Peyer's patch (tissue), 4 donors: ENCODE data around the gene SMTNL2. TPM values are rescaled to one million over a fixed set of nuclear protein-coding genes. Genes with fewer than 3 reads are reported as not detected.
"Not testable (repeated sequence)": the region's sequence is repeated elsewhere in the genome, so short reads cannot be mapped to it uniquely, and the experiment has no call there.

Source experiments
- DNase-seq, 3 donors: peaks; one replicate each; pipeline ENCODE4 v3.0.0-alpha.2; 2017 to 2019
- H3K27ac ChIP-seq, 4 donors: fragments of 200-600 bp; sonication (generic); one replicate each; pipeline ENCODE4 v1.5.1; 2016 to 2019
- H3K27me3 ChIP-seq, 2 donors: fragments of 200-600 bp; sonication (generic); one replicate each; pipeline ENCODE4 v1.5.1; 2019
- H3K36me3 ChIP-seq, 3 donors: fragments of 200-600 bp; sonication (generic); one replicate each; pipeline ENCODE4 v1.5.1; 2016 to 2019
- H3K4me1 ChIP-seq, 4 donors: fragments of 200-600 bp; sonication (generic); one replicate each; pipeline ENCODE4 v1.5.1; 2016 to 2019
- H3K4me3 ChIP-seq, 4 donors: fragments of 200-600 bp; sonication (generic); 1 replicate in 3 of 4; 2 replicates in 1 of 4; pipeline ENCODE4 v1.5.1; 2016 to 2019; ENCODE audit warnings: mild to moderate bottlenecking in 1 of 4
- H3K9me3 ChIP-seq, 4 donors: fragments of 200-600 bp; sonication (generic); one replicate each; pipeline ENCODE4 v1.5.1; 2016 to 2019; ENCODE audit warnings: mild to moderate bottlenecking in 1 of 4
- POLR2A ChIP-seq, 2 donors: fragments of 450-650 bp; IDR thresholded peaks; one replicate each; pipeline ENCODE4 v1.5.1; 2017; ENCODE audit warnings: antibody characterized with exemption in 2 of 2, mild to moderate bottlenecking in 2 of 2, moderate library complexity in 2 of 2
- total RNA-seq, 4 donors: library from RNA; depleted of rRNA; stranded (reverse); fragments of >200 nt; gene quantifications; one replicate each; pipeline ENCODE4 v1.1.0, GENCODE V29; 2016
- TF ChIP-seq, protein P1 (sequence below), 6 experiments: fragments of 450-650 bp in 4 of 6; fragments of 200-600 bp in 2 of 6; sonication (generic) in 1 of 6; IDR thresholded peaks; one replicate each; pipeline ENCODE4 v1.5.1; 2017 to 2019; ENCODE audit warnings: antibody characterized with exemption in 6 of 6, mild to moderate bottlenecking in 3 of 6, moderate library complexity in 1 of 6

SMTNL2 gene
- total RNA-seq, 4 donors from 2014 or later: 1.2 TPM; not detected in 3

DNA sequence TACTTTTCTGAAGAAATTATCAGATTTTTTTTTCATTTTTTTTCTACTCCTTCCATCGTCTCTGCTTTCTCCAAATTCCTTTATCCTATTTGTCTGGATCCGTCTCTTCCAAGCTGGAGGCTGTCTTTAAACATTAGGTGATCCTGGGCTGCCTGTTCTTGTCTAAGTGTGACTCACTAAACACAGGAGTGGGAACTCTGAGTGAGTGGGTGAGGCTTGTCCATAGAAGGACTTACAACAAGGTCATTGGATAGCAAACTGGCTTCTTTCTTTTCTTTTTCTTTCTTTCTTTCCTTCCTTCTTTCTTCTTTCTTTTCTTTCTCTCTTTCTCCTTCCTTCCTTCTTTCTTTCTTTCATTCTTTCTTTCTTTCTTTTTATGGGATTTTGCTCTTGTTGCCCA, 38.9 kb downstream of the SMTNL2 start:
- TF ChIP-seq POLR2A (IDR thresholded peaks at IDR 0.05): no peak
- TF ChIP-seq, protein P1, sequence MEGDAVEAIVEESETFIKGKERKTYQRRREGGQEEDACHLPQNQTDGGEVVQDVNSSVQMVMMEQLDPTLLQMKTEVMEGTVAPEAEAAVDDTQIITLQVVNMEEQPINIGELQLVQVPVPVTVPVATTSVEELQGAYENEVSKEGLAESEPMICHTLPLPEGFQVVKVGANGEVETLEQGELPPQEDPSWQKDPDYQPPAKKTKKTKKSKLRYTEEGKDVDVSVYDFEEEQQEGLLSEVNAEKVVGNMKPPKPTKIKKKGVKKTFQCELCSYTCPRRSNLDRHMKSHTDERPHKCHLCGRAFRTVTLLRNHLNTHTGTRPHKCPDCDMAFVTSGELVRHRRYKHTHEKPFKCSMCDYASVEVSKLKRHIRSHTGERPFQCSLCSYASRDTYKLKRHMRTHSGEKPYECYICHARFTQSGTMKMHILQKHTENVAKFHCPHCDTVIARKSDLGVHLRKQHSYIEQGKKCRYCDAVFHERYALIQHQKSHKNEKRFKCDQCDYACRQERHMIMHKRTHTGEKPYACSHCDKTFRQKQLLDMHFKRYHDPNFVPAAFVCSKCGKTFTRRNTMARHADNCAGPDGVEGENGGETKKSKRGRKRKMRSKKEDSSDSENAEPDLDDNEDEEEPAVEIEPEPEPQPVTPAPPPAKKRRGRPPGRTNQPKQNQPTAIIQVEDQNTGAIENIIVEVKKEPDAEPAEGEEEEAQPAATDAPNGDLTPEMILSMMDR (IDR thresholded peaks at IDR 0.05): no peak

DNA sequence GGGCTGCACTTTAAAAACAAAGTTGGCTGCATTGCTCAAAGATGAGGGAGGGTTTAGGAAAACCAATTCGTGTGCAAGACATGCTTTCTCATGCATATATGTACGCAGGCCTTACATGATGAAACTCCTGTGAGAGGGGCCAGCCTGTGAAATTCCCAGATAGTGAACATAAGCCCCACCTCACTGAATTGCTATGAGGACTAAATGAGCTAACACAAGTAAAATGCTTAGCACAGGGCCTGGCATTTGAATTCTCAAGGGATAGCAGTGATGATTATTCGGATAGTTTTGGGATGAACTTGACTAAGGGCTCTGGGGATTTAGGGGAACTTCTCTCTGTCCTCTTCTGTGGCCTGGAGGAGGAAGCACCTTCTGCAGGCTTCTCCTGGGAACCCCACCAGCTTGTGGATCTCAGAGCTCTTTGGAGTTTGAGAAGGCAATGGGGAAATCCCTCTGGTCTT, 40.2 kb downstream of the SMTNL2 start:
- not testable (repeated sequence) for H3K27ac ChIP-seq, H3K27me3 ChIP-seq, H3K4me1 ChIP-seq, DNase-seq, H3K4me3 ChIP-seq, H3K36me3 ChIP-seq, H3K9me3 ChIP-seq

More for the DNA sequence above, 38.9 kb downstream of the SMTNL2 start:
- DNase-seq: no peak
- H3K4me3 ChIP-seq: no peak overlapping the region
- H3K9me3 ChIP-seq: no peaks in the 10 kb centered on the region
- no peaks in the 10 kb centered on the region for H3K4me1 ChIP-seq
- no peaks in the 10 kb centered on the region for H3K36me3 ChIP-seq
- H3K27me3 ChIP-seq: no peaks in the 10 kb centered on the region
- no peak overlapping the region for H3K27ac ChIP-seq

DNA sequence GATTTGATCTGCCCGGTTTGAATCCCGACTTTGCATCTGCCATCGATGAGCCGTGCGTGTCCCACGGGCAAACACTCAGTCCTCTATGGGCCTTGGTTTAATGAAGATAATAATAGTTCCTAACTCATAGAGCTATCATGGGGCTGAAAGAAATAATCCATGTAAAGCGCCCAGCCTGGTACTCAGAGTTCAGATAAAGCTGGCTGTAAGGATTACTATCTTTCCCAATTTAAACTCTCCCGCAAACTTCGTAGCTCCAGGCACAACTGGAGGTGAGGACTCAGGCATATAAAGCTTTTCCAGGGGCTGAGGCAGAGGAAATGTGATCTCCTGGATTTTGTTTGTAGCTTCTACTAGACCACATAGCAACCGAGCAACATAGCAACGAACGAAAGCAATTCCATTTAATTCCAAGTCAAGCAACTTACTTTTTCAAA, 40.9 kb downstream of the SMTNL2 start:
- no peak for DNase-seq
- Histone ChIP-seq H3K4me3 (no peak overlapping the region), H3K4me1 (no peaks in the 10 kb centered on the region), H3K9me3 (no peaks in the 10 kb centered on the region), H3K27me3 (no peaks in the 10 kb centered on the region), H3K27ac (no peak overlapping the region), H3K36me3 (no peaks in the 10 kb centered on the region)
- TF ChIP-seq, protein P1 (IDR thresholded peaks at IDR 0.05): no peak
- TF ChIP-seq POLR2A (IDR thresholded peaks at IDR 0.05): no peak

DNA sequence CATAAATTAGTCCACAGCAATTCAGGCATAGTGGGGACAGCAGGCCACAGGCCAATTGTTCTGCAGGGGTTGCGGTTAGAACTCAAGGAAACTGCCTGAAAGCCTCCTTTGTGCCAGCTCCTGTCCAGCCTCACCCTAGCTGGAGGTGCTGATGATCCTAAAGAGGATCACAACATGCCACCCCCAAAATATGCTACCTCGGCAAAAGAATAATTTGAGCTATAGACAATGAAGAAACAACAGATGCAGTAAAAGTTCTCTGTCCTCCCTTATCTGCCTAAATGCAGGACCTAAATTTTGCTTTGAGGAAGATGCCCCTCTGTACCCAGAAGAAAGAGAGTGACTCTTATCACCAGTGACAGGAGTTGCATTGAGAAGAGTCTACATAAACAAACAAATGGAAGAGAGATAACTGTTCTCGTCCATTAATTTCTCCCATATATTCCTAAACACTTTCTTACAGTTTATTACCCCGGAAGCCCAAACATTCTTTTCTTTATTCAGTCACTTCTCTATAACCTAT, 42.5 kb downstream of the SMTNL2 start:
- H3K36me3 ChIP-seq: no peaks in the 10 kb centered on the region
- H3K4me1 ChIP-seq: no peaks in the 10 kb centered on the region
- H3K9me3 ChIP-seq: no peaks in the 10 kb centered on the region
- DNase-seq: no peak
- no peak overlapping the region for H3K4me3 ChIP-seq
- TF ChIP-seq POLR2A (IDR thresholded peaks at IDR 0.05): no peak
- TF ChIP-seq, protein P1 (IDR thresholded peaks at IDR 0.05): no peak
- no peak overlapping the region for H3K27ac ChIP-seq
- no peaks in the 10 kb centered on the region for H3K27me3 ChIP-seq

DNA sequence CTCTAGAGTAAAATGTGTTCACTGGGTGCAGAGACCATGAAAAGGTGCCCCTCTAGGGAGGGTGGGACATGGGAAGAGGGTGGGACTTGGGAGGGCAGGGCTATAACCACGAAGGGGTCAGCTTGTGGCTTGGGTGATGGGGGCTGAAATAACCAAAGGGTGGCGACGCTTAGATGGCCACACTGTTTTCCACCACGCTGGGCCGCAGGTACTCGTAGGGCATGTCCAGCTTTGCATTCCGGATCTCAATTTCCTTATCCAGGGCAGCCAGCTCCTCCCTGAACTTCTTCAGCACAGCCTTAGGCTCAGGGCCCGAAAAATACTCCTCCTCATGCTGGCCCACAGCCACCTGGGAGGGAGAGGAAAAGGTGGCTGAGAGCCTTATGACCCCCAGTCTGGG, 47.1 kb downstream of the SMTNL2 start:
- peaks cover 0 to 3% (median under 1%) of the 10 kb centered on the region in 4 donors for H3K4me1 ChIP-seq

DNA sequence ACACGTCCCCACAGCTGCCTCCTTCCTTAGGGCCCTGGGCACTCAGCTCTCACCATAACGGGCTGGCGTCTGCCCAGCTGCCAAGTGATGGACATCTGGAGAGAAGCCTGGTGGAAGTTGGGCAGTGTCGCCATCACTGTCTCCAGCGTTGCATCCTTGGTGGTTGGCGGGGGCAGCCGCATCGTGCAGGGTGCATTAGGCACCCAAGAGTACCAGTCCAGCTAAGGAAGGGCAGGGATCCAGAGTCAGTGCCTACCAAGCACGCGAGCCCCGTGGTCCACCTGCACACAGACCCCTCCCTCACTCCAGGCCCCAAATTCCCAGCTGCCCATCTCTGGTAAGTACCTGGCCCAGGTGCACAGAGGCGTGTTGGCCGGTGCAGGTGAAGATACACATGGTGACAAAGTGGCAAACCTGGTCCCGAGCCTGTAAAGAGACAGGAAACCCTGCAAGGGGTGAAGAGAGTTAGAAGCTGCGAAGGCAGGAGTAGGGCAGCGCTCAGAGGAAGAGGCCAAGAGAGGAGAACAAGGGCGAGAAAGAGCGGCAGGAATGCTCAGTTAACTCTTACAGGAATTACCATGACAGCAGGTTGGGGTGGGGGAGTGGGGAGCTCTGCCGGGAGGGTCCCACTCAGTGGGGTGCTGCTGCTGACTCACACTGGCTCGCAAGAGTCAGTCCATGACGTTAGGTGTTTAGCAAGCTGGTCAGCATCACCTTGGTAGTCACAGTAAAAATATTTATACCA, 47.7 kb downstream of the SMTNL2 start:
- Histone ChIP-seq H3K27me3 (no peaks in the 10 kb centered on the region), H3K9me3 (no peaks in the 10 kb centered on the region), H3K27ac (no peak overlapping the region), H3K4me3 (no peak overlapping the region), H3K36me3 (no peaks in the 10 kb centered on the region), H3K4me1 (peaks cover 0 to 9% (median 3%) of the 10 kb centered on the region in 4 donors)
- TF ChIP-seq, protein P1 (IDR thresholded peaks at IDR 0.05): no peak
- no peak for TF ChIP-seq POLR2A (IDR thresholded peaks at IDR 0.05)
- no peak for DNase-seq

More for the DNA sequence above, 47.1 kb downstream of the SMTNL2 start:
- Histone ChIP-seq H3K27ac (no peak overlapping the region), H3K4me3 (no peak overlapping the region), H3K9me3 (no peaks in the 10 kb centered on the region), H3K36me3 (no peaks in the 10 kb centered on the region), H3K27me3 (no peaks in the 10 kb centered on the region)
- DNase-seq: no peak
- no peak for TF ChIP-seq POLR2A (IDR thresholded peaks at IDR 0.05)
- TF ChIP-seq, protein P1 (IDR thresholded peaks at IDR 0.05): no peak
